Measurements from ENCODE around the gene ABCC4. TPM values are rescaled to one million over a fixed set of nuclear protein-coding genes. Genes with fewer than 3 reads are reported as not detected.

The ABCC4 gene
- total and polyA plus RNA-seq, 9 of the 15 experiments (the other 6 are each of a cell fraction or from before 2014, with no cell fraction given): 9.4 to 46.1 (median 25.4) TPM

GRCh38 chr13:95248953-95249352 lies 52.3 kb downstream of the ABCC4 start:
- no peaks in the 10 kb centered on the region for H3K9me1 ChIP-seq (ENCODE audit: control insufficient read depth, insufficient read depth, low read length)
- no peak for FAIRE-seq
- H4K20me1 ChIP-seq (replicated peaks; ENCODE audit: control insufficient read depth, insufficient read depth, low read length): no peaks in the 10 kb centered on the region
- WGBS (ENCODE audit: insufficient coverage, low coverage, missing lambda C conversion rate): 81% methylated on average over 2 of the region's 2 CpGs
- intact Hi-C loops (cut with micrococcal nuclease): no loop called here
- H2AFZ ChIP-seq (ENCODE audit: low read depth, low read length): no peak overlapping the region
- peaks cover 13 to 23% of the 10 kb centered on the region in 2 experiments for H3K4me1 ChIP-seq (replicated peaks in 1 of 2; ENCODE audit: control insufficient read depth in 2 of 2, insufficient read depth in 2 of 2, low read length in 2 of 2)
- in situ Hi-C loops (cut with MboI): no loop called here
- H3K27me3 ChIP-seq (ENCODE audit: control insufficient read depth in 2 of 2, insufficient read depth in 2 of 2, low read length in 2 of 2): no peaks in the 10 kb centered on the region
- H3K27ac ChIP-seq (ENCODE audit: extremely low read depth, low read depth, low read length): no peak overlapping the region
- H3K9ac ChIP-seq (ENCODE audit: insufficient read depth in 1 of 2, low read depth in 2 of 2, low read length in 2 of 2): no peak overlapping the region
- ATAC-seq: peak; percentile 36; the same call in 2 of the 3 replicates
- no peak for TF ChIP-seq CHD4 (IDR thresholded peaks at IDR 0.05; ENCODE audit: insufficient read depth, insufficient replicate concordance, low read depth, low read length, poor library complexity, severe bottlenecking)
- no peak overlapping the region for H3K4me2 ChIP-seq (ENCODE audit: insufficient read depth, low read length)
- no peak for DNase-seq (ENCODE audit: extremely low read depth in 1 of 4, low spot score in 3 of 4)
- H3K9me3 ChIP-seq (replicated peaks; ENCODE audit: control insufficient read depth, insufficient read depth, low read depth, low read length): no peaks in the 10 kb centered on the region
- BruUV-seq (replicated peaks): no TSS peak
- no peak overlapping the region for H3K4me3 ChIP-seq
- ChIA-PET POLR2A (interaction anchor here (0.7 kb wide), 1 partner anchor 9 kb away, joined by 5 read pairs; no protein-coding TSS in a partner anchor), CTCF (ENCODE audit: low intra/inter-chr PET ratio) (no interaction called here)
- H3K36me3 ChIP-seq (ENCODE audit: control insufficient read depth, insufficient read depth, low read length): peaks cover 29% of the 10 kb centered on the region; the same call in 2 of the 3 replicates
- H3K79me2 ChIP-seq (ENCODE audit: control insufficient read depth, insufficient read depth, low read length): peaks cover 49% of the 10 kb centered on the region

GRCh38 chr13:95247852-95248251 lies 53.4 kb downstream of the ABCC4 start:
- FAIRE-seq: peak; percentile 15
- Histone ChIP-seq H2AFZ (ENCODE audit: low read depth, low read length) (no peak overlapping the region), H3K9ac (ENCODE audit: insufficient read depth in 1 of 2, low read depth in 2 of 2, low read length in 2 of 2) (no peak overlapping the region), H3K36me3 (ENCODE audit: control insufficient read depth, insufficient read depth, low read length) (peaks cover 29% of the 10 kb centered on the region; the same call in 2 of the 3 replicates), H3K27me3 (ENCODE audit: control insufficient read depth in 2 of 2, insufficient read depth in 2 of 2, low read length in 2 of 2) (no peaks in the 10 kb centered on the region), H4K20me1 (replicated peaks; ENCODE audit: control insufficient read depth, insufficient read depth, low read length) (0 out of 2 replicates have a peak, but pooled peaks cover 4% of the 10 kb centered on the region), H3K4me2 (ENCODE audit: insufficient read depth, low read length) (peak overlapping the region; percentile 48), H3K4me3 (no peak overlapping the region), H3K9me1 (ENCODE audit: control insufficient read depth, insufficient read depth, low read length) (no peaks in the 10 kb centered on the region), H3K27ac (ENCODE audit: extremely low read depth, low read depth, low read length) (0 out of 3 replicates have a peak overlapping the region, but pooled peaks have one; percentile 34), H3K79me2 (ENCODE audit: control insufficient read depth, insufficient read depth, low read length) (peaks cover 45% of the 10 kb centered on the region), H3K4me1 (replicated peaks in 1 of 2; ENCODE audit: control insufficient read depth in 2 of 2, insufficient read depth in 2 of 2, low read length in 2 of 2) (peaks cover 21 to 32% of the 10 kb centered on the region in 2 experiments), H3K9me3 (replicated peaks; ENCODE audit: control insufficient read depth, insufficient read depth, low read depth, low read length) (no peaks in the 10 kb centered on the region)
- ChIA-PET POLR2A (interaction anchor here (0.7 kb wide), 2 partner anchors 17 to 26 kb away, joined by 3 read pairs; no protein-coding TSS in a partner anchor), CTCF (ENCODE audit: low intra/inter-chr PET ratio) (no interaction called here)
- peak in 3 of 4 experiments; percentile 14 to 61 (median 31) for DNase-seq (ENCODE audit: extremely low read depth in 1 of 4, low spot score in 3 of 4)
- ATAC-seq: peak; percentile 30
- in situ Hi-C loops (cut with MboI): no loop called here
- no TSS peak for BruUV-seq (replicated peaks)
- WGBS (ENCODE audit: insufficient coverage, low coverage, missing lambda C conversion rate): 4% methylated on average over 2 of the region's 2 CpGs
- intact Hi-C loops (cut with micrococcal nuclease): no loop called here
- TF ChIP-seq SMARCA4 (IDR thresholded peaks at IDR 0.05) (peak; percentile 54; the same call in 1 of the 2 replicates), KDM1A (IDR thresholded peaks at IDR 0.05) (peak in 1 of 2 experiments; percentile 52; a peak in 1 of 4 replicates), TCF3 (CRISPR knock-in tag; IDR thresholded peaks at IDR 0.05) (peak; percentile 57), THRAP3 (IDR thresholded peaks at IDR 0.05; ENCODE audit: borderline replicate concordance) (no peak), TEAD4 (IDR thresholded peaks at IDR 0.05; ENCODE audit: low read length) (peak; percentile 72; the same call in 1 of the 2 replicates), TEAD4 (CRISPR knock-in tag; IDR thresholded peaks at IDR 0.05; ENCODE audit: borderline replicate concordance) (no peak), NCOR1 (IDR thresholded peaks at IDR 0.05) (peak; percentile 47; the same call in 1 of the 2 replicates), ZNF592 (IDR thresholded peaks at IDR 0.05) (0 out of 2 replicates have a peak, but pooled peaks have one; percentile 34), DPF2 (IDR thresholded peaks at IDR 0.05) (peak; percentile 68), TAL1 (IDR thresholded peaks at IDR 0.05) (peak; percentile 37; the same call in 1 of the 2 replicates), MYNN (IDR thresholded peaks at IDR 0.05) (0 out of 2 replicates have a peak, but pooled peaks have one; percentile 27), MYNN (CRISPR knock-in tag; IDR thresholded peaks at IDR 0.05) (no peak)

Measured in K562 (cell line).